ENCODE results near the gene NEK6. TPM values are rescaled to one million over a fixed set of nuclear protein-coding genes. Genes with fewer than 3 reads are reported as not detected.

Gene NEK6
- total and polyA plus RNA-seq, 3 donors from 2014 or later: 11.5 to 21.5 (median 21.4) TPM

DNA sequence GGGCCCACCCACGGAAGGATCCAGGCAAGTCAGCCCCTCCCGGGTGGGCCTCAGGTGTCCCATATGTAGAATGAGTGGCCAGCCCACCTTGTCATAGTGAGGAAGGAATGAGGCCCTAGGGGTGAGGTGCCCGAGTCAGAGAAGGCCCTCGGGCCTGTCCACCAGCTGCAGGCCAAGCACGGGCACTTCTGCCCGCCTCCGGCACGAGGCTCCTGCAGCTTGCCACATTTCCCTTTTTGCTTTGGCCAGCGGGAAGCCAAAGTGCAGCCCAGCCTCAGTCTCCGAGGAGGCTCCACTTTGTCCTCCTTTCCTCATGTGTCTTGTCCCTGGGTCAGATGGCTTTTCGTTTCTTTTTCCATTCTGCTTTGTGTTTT, 84.6 kb downstream of the NEK6 start:
- Histone ChIP-seq H3K4me3 (no peak overlapping the region), H3K36me3 (ENCODE audit: low read depth, missing control alignments) (no peaks in the 10 kb centered on the region), H3K4me1 (peaks cover 5% of the 10 kb centered on the region), H3K27ac (no peak overlapping the region), H3K27me3 (no peaks in the 10 kb centered on the region), H3K9me3 (no peaks in the 10 kb centered on the region)
- WGBS, 2 donors: 73 to 89% methylated on average over 6 to 11 of the region's 11 CpGs
- no peak for DNase-seq
- intact Hi-C loops (cut with DNase I; ENCODE audit: low total_unique reads): no loop called here
- no peak for TF ChIP-seq POLR2A (IDR thresholded peaks at IDR 0.05)

DNA sequence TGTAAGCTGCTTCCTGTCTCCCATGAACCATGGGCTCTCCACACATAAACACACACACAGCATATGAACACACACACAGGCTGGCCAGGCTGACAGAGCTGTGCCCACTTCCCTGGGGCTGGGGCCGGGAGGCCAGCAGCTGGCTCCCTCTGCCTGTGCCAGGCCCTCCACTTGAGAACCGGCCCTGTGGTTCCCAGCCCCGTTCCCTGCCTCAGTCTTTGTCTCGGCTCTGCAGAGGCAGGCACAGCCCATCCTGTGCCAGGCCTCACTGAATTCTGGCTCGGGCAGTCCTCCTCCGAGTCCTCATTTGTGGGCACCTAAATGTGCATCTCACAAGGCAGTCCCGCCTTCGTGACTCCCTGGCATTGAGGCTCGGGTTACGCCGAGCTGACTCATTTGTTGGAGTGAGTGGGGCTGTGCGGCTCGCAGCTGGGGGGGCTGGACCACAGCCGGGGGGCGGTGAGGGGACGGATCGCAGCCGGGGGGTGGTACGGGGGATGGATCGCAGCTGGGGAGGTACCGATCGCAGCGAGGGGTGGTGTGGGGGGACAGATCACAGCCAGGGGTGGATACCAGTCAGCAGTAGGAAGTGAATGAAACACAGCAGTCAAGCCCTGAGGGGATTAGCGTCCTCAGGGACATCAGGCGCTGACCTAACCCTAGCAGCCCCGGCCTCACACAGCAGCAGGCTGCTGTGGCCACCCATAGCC, 85.2 kb downstream of the NEK6 start:
- intact Hi-C loops (cut with DNase I; ENCODE audit: low total_unique reads): no loop called here
- Histone ChIP-seq H3K27ac (peak overlapping the region in 1 of 2 donors; percentile 30), H3K9me3 (no peaks in the 10 kb centered on the region), H3K4me3 (no peak overlapping the region), H3K27me3 (no peaks in the 10 kb centered on the region), H3K36me3 (ENCODE audit: low read depth, missing control alignments) (no peaks in the 10 kb centered on the region), H3K4me1 (peaks cover 10% of the 10 kb centered on the region)
- WGBS, 2 donors: 34 to 41% methylated on average over 17 to 18 of the region's 26 CpGs
- TF ChIP-seq, protein P1, sequence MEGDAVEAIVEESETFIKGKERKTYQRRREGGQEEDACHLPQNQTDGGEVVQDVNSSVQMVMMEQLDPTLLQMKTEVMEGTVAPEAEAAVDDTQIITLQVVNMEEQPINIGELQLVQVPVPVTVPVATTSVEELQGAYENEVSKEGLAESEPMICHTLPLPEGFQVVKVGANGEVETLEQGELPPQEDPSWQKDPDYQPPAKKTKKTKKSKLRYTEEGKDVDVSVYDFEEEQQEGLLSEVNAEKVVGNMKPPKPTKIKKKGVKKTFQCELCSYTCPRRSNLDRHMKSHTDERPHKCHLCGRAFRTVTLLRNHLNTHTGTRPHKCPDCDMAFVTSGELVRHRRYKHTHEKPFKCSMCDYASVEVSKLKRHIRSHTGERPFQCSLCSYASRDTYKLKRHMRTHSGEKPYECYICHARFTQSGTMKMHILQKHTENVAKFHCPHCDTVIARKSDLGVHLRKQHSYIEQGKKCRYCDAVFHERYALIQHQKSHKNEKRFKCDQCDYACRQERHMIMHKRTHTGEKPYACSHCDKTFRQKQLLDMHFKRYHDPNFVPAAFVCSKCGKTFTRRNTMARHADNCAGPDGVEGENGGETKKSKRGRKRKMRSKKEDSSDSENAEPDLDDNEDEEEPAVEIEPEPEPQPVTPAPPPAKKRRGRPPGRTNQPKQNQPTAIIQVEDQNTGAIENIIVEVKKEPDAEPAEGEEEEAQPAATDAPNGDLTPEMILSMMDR (IDR thresholded peaks at IDR 0.05): no peak
- TF ChIP-seq POLR2A (IDR thresholded peaks at IDR 0.05): no peak
- DNase-seq: peak; percentile 40

DNA sequence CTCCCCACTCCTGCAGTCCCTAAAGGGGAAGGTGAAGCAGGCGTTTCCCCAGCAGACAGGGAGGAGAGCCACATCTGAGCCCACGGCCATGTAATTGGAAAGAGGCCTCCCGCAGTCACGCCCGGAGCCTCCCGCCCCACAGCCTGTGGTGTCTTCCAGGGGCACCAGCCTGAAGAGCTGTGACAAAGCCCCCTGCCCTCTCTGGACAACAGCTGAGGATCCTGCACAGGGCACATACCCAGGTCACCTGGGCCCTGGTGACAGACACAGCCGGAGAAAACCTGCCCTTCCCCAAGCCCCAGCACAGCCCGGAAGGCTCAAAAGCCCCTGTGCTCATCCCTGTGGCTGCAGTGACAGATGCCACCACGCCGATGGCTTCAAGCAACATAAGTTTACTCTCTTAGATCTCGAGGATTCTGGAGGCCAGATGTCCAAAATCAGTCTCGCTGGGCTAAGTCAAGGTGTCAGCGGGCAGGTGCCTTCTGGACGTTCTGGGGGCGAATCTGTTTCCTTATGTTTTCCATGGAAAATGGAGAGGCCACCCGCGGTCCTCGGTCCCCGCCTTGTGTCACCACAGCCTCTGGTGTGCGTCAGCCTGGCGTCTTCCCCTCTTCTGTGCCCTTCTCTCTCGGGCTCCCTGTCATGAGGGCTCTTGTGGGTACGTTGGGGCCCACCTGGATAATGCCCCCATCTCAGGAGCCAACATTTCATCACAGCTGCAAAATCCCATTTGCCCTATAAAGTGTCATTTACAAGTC, 86.0 kb downstream of the NEK6 start:
- Histone ChIP-seq H3K27me3 (no peaks in the 10 kb centered on the region), H3K4me1 (peaks cover 12% of the 10 kb centered on the region), H3K27ac (peak overlapping the region in 1 of 2 donors; percentile 30), H3K9me3 (no peaks in the 10 kb centered on the region), H3K36me3 (ENCODE audit: low read depth, missing control alignments) (no peaks in the 10 kb centered on the region), H3K4me3 (no peak overlapping the region)
- no peak for TF ChIP-seq POLR2A (IDR thresholded peaks at IDR 0.05)
- no peak for DNase-seq
- WGBS, 2 donors: 90 to 94% methylated on average over 15 to 21 of the region's 23 CpGs
- intact Hi-C loops (cut with DNase I; ENCODE audit: low total_unique reads): no loop called here

DNA sequence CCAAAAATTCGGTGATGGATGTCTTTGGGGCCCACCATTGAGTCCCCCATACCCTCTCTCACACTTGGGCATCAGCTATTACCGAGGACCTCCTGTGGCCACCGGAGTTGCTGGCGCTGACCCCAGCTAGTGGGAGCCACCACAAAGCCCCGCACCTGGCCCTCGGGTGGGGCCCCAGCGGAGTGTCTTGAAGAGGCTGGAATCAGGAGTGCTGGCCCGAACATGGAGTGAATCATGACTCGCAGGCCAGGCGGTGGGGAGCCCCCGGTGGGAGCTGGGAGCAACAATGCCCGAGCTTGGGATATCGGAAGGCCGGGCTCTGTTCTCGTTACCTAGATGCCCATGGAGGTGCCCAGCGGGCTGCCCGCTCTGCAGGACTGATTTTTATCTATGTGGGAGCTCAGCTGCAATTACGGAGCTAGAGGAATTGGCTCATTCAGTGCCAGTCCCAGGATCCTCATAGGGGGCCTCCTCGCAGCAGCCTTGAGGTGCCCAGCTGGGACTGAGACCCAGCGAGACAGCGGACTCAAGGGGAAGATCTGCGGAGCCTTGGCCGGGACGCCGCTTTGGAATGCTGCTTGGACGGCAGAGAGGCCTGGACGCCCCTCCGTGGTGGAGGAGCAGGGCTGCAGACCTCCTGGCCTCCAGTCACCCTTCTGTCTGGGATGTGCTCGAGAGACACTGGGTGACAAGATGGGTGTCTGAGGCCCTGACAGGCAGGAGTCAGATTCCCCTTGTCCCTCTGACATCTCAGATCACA, 86.7 kb downstream of the NEK6 start:
- H3K36me3 ChIP-seq (ENCODE audit: low read depth, missing control alignments): no peaks in the 10 kb centered on the region
- H3K27me3 ChIP-seq: no peaks in the 10 kb centered on the region
- intact Hi-C loops (cut with DNase I; ENCODE audit: low total_unique reads): no loop called here
- DNase-seq: no peak
- TF ChIP-seq, protein P1 (IDR thresholded peaks at IDR 0.05): no peak
- 89 to 94% methylated on average over 10 to 29 of the region's 29 CpGs for WGBS, 2 donors
- peaks cover 12% of the 10 kb centered on the region for H3K4me1 ChIP-seq
- no peak overlapping the region for H3K4me3 ChIP-seq
- no peak overlapping the region for H3K27ac ChIP-seq
- H3K9me3 ChIP-seq: no peaks in the 10 kb centered on the region

DNA sequence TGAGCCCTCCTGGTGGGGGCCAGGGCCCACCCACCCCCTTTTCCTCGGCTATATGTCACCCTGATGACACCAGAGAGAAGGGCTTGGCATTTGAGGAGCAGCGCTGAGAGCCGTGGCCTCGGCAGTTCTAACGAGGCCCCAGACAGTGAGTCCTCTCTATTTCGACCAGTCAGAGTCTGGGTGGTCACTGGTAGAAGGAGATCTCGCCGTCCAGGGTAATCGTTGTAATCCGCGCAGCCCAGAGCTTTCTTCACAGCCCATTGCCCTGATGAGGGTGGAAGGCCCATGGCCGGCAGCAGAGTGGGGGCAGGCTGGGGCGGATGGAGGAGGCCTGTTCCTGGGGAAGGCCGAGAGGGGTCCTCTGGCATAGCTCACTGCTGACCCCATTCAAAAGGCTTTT, 87.3 kb downstream of the NEK6 start:
- intact Hi-C loops (cut with DNase I; ENCODE audit: low total_unique reads): no loop called here
- 84 to 87% methylated on average over 9 to 14 of the region's 14 CpGs for WGBS, 2 donors
- no peak overlapping the region for H3K4me3 ChIP-seq
- peaks cover 12% of the 10 kb centered on the region for H3K4me1 ChIP-seq
- H3K9me3 ChIP-seq: no peaks in the 10 kb centered on the region
- TF ChIP-seq, protein P1 (IDR thresholded peaks at IDR 0.05): no peak
- TF ChIP-seq POLR2A (IDR thresholded peaks at IDR 0.05): no peak
- H3K27me3 ChIP-seq: no peaks in the 10 kb centered on the region
- no peak for DNase-seq
- no peaks in the 10 kb centered on the region for H3K36me3 ChIP-seq (ENCODE audit: low read depth, missing control alignments)
- no peak overlapping the region for H3K27ac ChIP-seq

Data from testis (tissue), 3 donors.